PC-3 (cell line): ENCODE data around the gene CRYAA. TPM values are rescaled to one million over a fixed set of nuclear protein-coding genes. Genes with fewer than 3 reads are reported as not detected.

Source experiments
- ATAC-seq: fragments of 200-7000 bp; cut with Tn5 transposase; 2 replicates; pipeline ENCODE4 v1.9.1; 2020; ENCODE audit warnings: mild to moderate bottlenecking, moderate library complexity
- BruUV-seq: library from RNA; stranded (reverse); fragments of 400-500 nt; replicated peaks from 2 replicates; lab custom pipeline; 2021; lab: Mats Ljungman, UMichigan
- CTCF ChIA-PET: fragments of 300-600 bp; sonication (Branson Sonifier 250); formaldehyde crosslinking; loops from one replicate; lab custom pipeline; 2022; ENCODE audit warnings: antibody characterized with exemption; lab: Charles Lee
- POLR2A ChIA-PET: fragments of 300-600 bp; sonication (Branson Sonifier 250); formaldehyde crosslinking; loops from one replicate; lab custom pipeline; 2022; ENCODE audit warnings: antibody characterized with exemption; ENCODE audit not compliant: unreplicated experiment; lab: Charles Lee
- DNase-seq: peaks from one replicate; pipeline ENCODE4 v3.0.0-alpha.2; 2015
- H2AFZ ChIP-seq: fragments of 300-600 bp; sonication (generic); 2 replicates; pipeline ENCODE4 v1.6.0; 2016; ENCODE audit warnings: antibody characterized with exemption, low read length
- H3F3A ChIP-seq: fragments of 300-600 bp; sonication (generic); one replicate; pipeline ENCODE4 v1.6.0; 2017; ENCODE audit warnings: antibody characterized with exemption, low read length, control low read depth, mild to moderate bottlenecking; ENCODE audit not compliant: unreplicated experiment
- H3K27ac ChIP-seq: fragments of 300-600 bp; sonication (generic); 2 replicates; pipeline ENCODE4 v1.5.1; 2016; ENCODE audit warnings: mild to moderate bottlenecking, low read length
- H3K27me3 ChIP-seq: fragments of 300-600 bp; sonication (generic); 2 replicates; pipeline ENCODE4 v1.6.1; 2016; ENCODE audit warnings: low read length, mixed read lengths
- H3K36me3 ChIP-seq: fragments of 300-600 bp; sonication (generic); 2 replicates; pipeline ENCODE4 v1.6.1; 2016; ENCODE audit warnings: low read depth, mixed run types, low read length, mixed read lengths
- H3K4me1 ChIP-seq: fragments of 300-600 bp; sonication (generic); 2 replicates; pipeline ENCODE4 v1.5.1; 2016; ENCODE audit warnings: low read length; ENCODE audit not compliant: insufficient read depth
- H3K4me2 ChIP-seq: fragments of 300-600 bp; sonication (generic); 2 replicates; pipeline ENCODE4 v1.6.0; 2016; ENCODE audit warnings: low read length
- H3K4me3 ChIP-seq: fragments of 300-600 bp; sonication (generic); 2 replicates; pipeline ENCODE4 v1.5.1; 2016; ENCODE audit warnings: mild to moderate bottlenecking, low read length, mixed read lengths
- H3K79me2 ChIP-seq: fragments of 300-600 bp; sonication (generic); 2 replicates; pipeline ENCODE4 v1.6.1; 2017; ENCODE audit warnings: low read length, mixed read lengths
- H3K9ac ChIP-seq: fragments of 300-600 bp; sonication (generic); 2 replicates; pipeline ENCODE4 v1.6.0; 2016; ENCODE audit warnings: mild to moderate bottlenecking, low read length
- H3K9me2 ChIP-seq: fragments of 300-600 bp; sonication (generic); replicated peaks from 2 replicates; pipeline ENCODE4 v1.6.1; 2016; ENCODE audit warnings: mixed run types, low read length, mixed read lengths
- H3K9me3 ChIP-seq: fragments of 300-600 bp; sonication (generic); 2 replicates; pipeline ENCODE4 v1.6.1; 2016; ENCODE audit warnings: low read length, mixed read lengths
- H4K20me1 ChIP-seq: fragments of 300-600 bp; sonication (generic); 2 replicates; pipeline ENCODE4 v1.6.1; 2016; ENCODE audit warnings: low read length, mixed read lengths
- EZH2 ChIP-seq: fragments of 300-600 bp; sonication (generic); IDR thresholded peaks from one replicate; pipeline ENCODE4 v1.6.1; 2017; ENCODE audit warnings: antibody characterized with exemption, mild to moderate bottlenecking, low read length; ENCODE audit not compliant: unreplicated experiment
- EZH2phosphoT487 ChIP-seq: fragments of 300-600 bp; sonication (generic); IDR thresholded peaks from 2 replicates; pipeline ENCODE4 v1.6.1; 2018; ENCODE audit warnings: mild to moderate bottlenecking, antibody characterized with exemption, low read length, borderline replicate concordance
- intact Hi-C: fragments of 100-400 bp; cut with micrococcal nuclease; formaldehyde crosslinking; loops from 2 replicates; pipeline ENCODE4 v1.9.0; 2023
- total RNA-seq: library from RNA; depleted of rRNA; stranded (reverse); fragments of >200 nt; gene quantifications from 2 replicates; pipeline ENCODE4 v1.2.3, GENCODE V29; 2014
- TF ChIP-seq, protein P1 (sequence below): fragments of 300-600 bp; sonication (generic); conservative IDR thresholded peaks from 2 replicates; pipeline ENCODE4 v1.5.1; 2017; ENCODE audit warnings: antibody characterized with exemption, low read depth, mild to moderate bottlenecking, low read length

The CRYAA gene
- total RNA-seq, 1 experiment from 2014 or later = not detected

DNA sequence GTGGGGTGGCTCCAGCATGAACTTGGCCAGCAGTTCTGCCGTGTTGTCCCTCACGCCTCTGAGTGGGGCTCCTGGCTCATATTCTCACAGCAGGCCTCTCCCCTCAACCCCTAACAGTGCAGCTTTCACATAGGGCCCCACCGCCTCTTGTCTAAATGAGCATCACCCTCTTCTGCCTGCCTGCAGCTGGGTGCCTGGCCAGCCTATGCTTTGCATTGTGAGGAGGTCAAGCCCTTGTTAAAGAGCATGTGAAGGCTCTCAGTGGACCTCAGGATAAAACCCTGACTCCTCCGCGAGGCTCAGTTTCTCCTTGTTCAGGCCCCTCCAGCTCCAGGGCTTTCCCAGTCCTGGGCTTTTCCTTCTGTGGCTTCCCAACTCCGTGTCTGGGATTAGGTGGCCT, 34.8 kb downstream of the CRYAA start:
- Histone ChIP-seq H3K9ac (no peak overlapping the region), H3K4me3 (no peak overlapping the region), H4K20me1 (no peaks in the 10 kb centered on the region), H3K27ac (no peak overlapping the region), H3K4me1 (no peaks in the 10 kb centered on the region), H3K4me2 (no peak overlapping the region), H3K27me3 (no peaks in the 10 kb centered on the region), H3K9me3 (peaks cover 13% of the 10 kb centered on the region), H2AFZ (no peak overlapping the region), H3F3A (no peaks in the 10 kb centered on the region), H3K9me2 (no peaks in the 10 kb centered on the region), H3K36me3 (no peaks in the 10 kb centered on the region), H3K79me2 (no peaks in the 10 kb centered on the region)
- TF ChIP-seq EZH2phosphoT487 (no peak), EZH2 (no peak)
- TF ChIP-seq, protein P1, sequence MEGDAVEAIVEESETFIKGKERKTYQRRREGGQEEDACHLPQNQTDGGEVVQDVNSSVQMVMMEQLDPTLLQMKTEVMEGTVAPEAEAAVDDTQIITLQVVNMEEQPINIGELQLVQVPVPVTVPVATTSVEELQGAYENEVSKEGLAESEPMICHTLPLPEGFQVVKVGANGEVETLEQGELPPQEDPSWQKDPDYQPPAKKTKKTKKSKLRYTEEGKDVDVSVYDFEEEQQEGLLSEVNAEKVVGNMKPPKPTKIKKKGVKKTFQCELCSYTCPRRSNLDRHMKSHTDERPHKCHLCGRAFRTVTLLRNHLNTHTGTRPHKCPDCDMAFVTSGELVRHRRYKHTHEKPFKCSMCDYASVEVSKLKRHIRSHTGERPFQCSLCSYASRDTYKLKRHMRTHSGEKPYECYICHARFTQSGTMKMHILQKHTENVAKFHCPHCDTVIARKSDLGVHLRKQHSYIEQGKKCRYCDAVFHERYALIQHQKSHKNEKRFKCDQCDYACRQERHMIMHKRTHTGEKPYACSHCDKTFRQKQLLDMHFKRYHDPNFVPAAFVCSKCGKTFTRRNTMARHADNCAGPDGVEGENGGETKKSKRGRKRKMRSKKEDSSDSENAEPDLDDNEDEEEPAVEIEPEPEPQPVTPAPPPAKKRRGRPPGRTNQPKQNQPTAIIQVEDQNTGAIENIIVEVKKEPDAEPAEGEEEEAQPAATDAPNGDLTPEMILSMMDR = no peak
- ChIA-PET CTCF (no interaction called here), POLR2A (no interaction called here)
- BruUV-seq = no TSS peak
- DNase-seq (no peak), ATAC-seq (no peak)
- intact Hi-C loops = no loop called here

DNA sequence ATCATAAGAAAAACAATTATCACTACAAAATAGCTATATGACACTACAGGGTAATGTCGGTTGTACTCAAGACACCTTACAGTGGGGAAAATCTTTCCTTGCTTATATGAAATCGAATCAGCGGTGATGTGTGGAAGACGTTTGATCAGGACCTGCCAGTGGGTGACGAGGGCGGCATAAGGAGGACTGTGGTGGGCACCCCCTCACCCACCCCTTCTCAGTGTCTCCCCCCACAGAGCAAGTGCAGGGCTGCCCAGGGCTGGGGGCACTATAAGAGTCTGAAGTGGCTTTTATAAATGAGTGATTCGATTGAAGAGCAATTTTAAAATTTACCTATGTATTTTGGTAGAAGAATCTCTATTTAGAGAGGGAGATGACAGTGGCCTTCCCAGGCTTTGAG, 35.8 kb downstream of the CRYAA start:
- H3K9ac ChIP-seq = no peak overlapping the region
- ChIA-PET CTCF (no interaction called here), POLR2A (no interaction called here)
- no peaks in the 10 kb centered on the region for H3K9me2 ChIP-seq
- no peak overlapping the region for H3K27ac ChIP-seq
- H4K20me1 ChIP-seq = no peaks in the 10 kb centered on the region
- DNase-seq = no peak
- no peaks in the 10 kb centered on the region for H3K79me2 ChIP-seq
- no peak overlapping the region for H3K4me2 ChIP-seq
- H3K4me3 ChIP-seq = no peak overlapping the region
- BruUV-seq = no TSS peak
- peaks cover 13% of the 10 kb centered on the region for H3K9me3 ChIP-seq
- H3K27me3 ChIP-seq = no peaks in the 10 kb centered on the region
- intact Hi-C loops = no loop called here
- no peak for ATAC-seq
- TF ChIP-seq, protein P1 = no peak
- TF ChIP-seq EZH2phosphoT487 = no peak
- no peak for TF ChIP-seq EZH2
- peaks cover 3% of the 10 kb centered on the region for H3K4me1 ChIP-seq
- no peak overlapping the region for H2AFZ ChIP-seq
- H3F3A ChIP-seq = no peaks in the 10 kb centered on the region
- H3K36me3 ChIP-seq = no peaks in the 10 kb centered on the region

DNA sequence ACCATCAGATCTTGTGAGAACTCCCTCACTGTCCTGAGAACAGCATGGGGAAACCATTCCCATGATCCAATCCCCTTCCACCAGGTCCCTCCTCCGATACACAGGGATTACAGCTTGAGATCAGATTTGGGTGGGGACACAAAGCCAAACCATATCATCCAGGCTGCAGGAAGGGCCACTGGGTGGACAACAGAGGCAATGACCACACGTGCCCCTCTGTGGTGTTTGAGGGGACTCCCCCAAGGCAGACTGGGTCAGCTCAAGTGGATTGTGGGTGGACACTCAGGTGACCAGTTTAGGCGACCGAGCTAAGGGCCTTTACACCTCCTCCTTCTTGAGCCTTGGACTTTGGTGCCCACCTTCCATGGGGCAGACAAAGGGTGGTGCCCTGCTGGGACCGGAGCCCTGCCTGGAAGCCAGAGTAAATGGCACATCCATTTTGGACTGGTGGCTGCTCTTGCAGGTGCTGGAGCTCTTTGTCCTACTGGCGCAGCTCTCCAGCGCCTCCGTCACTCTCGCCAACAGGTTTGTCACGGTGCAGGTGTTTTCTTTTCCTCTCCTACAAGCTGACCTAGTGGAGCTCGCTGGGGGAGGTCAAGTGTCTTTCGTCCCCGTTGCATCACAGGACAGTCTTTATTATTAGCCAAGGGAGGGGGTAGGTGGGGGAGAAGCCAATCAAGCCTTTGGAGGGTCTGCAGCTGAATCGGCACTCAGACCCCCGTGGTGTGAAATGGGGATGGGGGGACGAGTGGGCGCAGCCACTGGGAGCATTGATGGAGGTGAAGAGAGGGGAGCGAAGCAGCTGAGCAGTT, 37.6 kb downstream of the CRYAA start:
- BruUV-seq = no TSS peak
- ChIA-PET POLR2A (interaction anchor here (0.5 kb wide), 1 partner anchor 72 kb away, joined by 3 read pairs; no protein-coding TSS in a partner anchor), CTCF (no interaction called here)
- Histone ChIP-seq H3K36me3 (no peaks in the 10 kb centered on the region), H3K9me2 (no peaks in the 10 kb centered on the region), H4K20me1 (no peaks in the 10 kb centered on the region), H3K9me3 (peaks cover 7% of the 10 kb centered on the region), H3K4me2 (no peak overlapping the region), H3K27ac (no peak overlapping the region), H3K4me3 (no peak overlapping the region), H3F3A (no peaks in the 10 kb centered on the region), H2AFZ (no peak overlapping the region), H3K9ac (no peak overlapping the region), H3K27me3 (no peaks in the 10 kb centered on the region), H3K4me1 (peaks cover 17% of the 10 kb centered on the region), H3K79me2 (no peaks in the 10 kb centered on the region)
- intact Hi-C loops = no loop called here
- DNase-seq (no peak), ATAC-seq (no peak)
- TF ChIP-seq EZH2 (no peak), EZH2phosphoT487 (no peak)
- TF ChIP-seq, protein P1 = no peak
